IPS-NIHi7 (cell line): ENCODE data around the gene DSG3.

Experiments
- DNase-seq: peaks from one replicate; pipeline ENCODE4 v3.0.0; 2012; ENCODE audit warnings: mixed read lengths; ENCODE audit errors: extremely low spot score

DSG3 gene

DNA sequence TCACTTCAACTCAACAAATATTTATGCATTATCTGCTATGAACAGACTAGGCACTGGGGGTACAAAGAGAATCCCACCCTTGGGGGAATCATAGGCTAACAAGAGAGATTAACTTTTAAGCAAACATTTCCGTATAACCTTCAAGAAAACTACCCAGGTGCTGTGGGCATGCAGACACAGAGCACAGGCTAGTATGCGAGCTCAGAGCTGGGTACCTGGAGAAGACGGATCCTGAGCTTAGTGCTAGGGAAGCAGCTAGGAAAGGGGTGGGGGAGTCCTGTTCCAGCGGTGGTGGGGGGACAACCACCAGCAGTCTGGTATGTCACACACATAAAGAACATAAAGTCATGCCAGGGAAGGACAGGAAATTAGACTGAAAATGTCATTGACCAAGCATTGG is 17.5 kb upstream of the DSG3 start:
- no peak for DNase-seq

DNA sequence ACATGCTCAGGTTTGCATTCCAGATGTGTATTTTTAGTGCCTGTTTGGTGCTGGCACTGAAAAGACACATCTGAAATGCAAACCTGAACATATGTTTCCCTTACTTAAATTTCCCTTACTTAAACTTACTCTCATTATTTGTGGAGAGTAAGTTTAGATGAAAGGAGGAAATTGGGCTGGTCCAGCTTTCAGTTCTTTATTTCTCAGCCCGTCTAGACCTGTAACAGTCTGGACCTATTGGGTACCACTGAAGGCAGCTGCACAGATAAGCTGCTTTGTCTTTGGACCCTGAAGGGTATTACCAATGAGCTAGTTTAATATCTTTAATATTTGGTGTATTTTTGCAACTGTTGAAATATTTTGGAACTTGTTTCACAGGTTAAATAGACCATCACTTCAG is 17.0 kb upstream of the DSG3 start:
- DNase-seq = no peak

DNA sequence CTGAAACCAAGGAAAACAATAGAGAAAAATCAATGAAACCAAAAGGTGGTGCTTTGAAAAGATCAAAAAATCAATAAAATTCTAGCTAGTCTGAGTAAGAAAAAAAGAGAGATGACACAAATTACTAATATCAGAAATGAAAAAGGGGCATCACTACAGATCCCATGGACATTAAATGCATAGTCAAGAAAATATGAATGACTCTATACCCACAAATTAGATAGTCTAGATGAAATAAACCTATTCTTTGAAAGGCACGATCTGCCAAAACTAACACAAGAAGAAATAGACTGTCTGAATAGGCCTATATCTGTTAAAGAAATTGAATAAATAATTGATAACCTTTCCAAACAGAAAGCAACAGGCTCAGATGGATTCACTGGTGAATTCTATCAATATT is 15.2 kb upstream of the DSG3 start:
- DNase-seq = no peak

DNA sequence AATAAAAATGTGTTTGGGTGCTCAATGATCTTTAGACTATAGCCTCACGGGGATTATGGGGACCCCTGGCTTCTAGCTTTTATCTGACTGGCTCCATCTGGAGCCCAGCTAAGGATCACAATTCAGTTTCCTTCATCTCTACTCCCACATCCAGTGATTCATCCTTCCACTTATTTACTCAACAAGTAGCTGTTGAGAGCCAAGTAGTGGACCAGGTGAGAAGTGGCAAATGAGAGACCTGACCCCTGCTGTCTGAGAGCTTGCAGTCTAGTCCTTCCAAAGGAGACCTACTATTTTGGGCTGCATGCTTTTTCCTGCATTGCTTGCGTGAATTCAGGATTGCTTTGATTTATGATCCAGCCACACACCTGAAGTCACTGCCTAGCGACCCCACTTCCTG is 10.7 kb upstream of the DSG3 start:
- no peak for DNase-seq

DNA sequence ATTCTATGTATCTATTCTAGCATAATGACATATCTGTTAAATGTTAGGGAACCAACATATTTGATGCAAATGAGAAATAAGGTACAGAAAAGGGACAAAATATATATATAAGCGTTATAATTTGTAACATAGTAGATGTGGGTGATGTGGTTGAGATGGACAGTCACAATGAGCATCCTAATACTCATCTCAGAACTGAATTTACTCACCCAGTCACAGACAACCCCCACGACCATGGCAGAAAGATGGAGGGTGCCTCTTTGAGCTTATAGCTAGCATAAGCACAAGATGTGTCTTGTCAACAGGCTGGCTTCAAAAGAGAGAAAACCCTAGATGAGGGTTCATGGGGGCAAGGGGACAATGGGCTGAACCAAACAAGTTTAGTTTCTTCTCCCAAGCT is 9.1 kb upstream of the DSG3 start:
- no peak for DNase-seq

DNA sequence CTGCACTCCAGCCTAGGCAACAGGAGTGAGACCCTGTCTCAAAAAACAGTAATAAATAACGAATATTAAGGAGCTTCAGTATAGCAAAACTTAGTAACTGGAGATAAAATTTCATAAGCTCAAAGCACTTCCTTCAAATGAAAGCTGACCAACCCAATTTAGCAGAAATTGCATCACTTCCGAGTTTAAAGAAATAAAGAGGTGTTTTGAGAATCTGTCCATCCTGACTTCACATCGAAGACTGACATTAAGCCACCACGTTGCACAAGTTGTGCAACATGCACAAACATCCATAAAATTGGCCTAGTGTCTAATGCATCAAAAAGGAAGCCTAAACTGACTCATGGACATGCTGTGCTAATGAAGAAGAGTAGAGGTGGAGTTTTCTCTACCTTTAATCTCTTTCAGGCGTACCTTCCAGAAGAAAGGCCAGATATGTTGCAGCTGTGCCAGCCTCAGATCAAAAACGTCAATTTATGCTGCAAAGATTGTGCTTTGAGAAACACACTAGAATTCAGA is 7.7 kb upstream of the DSG3 start:
- no peak for DNase-seq

DNA sequence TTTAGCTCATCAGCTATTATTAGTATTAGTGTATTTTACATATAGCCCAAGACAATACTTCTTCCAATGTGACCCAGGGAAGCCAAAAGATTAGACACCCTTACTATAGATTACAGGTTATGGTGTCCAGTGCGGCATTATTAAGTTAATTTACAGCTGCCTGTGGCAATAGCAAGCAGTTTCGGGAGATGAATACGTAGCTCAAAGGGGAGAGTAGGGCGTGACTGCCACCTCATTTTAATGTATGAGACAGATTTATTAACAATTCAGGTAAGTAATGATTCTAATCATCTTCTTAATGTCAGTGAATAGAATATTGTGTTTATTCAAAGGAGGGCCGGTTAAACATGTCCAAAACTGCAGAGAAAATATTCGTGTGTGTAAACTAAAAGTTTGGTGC is 6.8 kb upstream of the DSG3 start:
- DNase-seq = no peak

DNA sequence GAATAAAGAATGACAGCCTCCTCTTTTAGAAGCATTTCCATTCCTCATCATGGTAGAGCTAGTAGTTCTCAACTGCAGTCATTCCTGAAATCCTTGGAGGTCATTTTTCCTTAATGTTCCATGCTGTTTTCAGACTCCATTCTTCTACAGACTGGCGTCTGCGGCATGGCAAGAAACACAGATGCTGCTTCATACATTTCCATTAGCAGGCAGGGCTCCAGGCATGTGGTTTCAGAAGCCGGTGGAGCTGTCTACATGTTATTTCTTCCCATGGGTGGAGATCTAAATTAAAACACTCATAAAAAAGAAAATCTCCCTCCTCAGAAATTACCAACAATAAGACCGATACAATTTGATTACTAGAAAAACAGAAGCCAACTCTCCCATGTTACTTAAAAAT is 6.0 kb upstream of the DSG3 start:
- DNase-seq = no peak

DNA sequence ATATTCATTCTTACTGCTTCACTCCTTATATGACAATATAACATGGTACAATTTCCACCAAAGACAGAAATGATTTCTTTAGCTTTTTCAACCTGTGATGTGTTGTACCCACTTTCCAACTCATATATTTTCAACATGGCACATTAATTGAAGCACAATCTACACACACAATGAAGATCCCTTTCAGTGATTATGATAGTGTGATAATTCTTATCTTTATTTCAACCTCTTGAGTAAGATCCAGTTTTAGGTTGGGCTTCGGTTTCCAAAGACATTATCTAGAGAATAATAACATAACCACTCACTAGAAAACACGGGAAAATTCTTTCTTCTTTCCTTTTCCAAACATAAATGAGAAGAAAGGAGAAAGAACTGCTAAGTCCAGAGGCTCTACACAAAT is 3.4 kb upstream of the DSG3 start:
- DNase-seq = no peak

DNA sequence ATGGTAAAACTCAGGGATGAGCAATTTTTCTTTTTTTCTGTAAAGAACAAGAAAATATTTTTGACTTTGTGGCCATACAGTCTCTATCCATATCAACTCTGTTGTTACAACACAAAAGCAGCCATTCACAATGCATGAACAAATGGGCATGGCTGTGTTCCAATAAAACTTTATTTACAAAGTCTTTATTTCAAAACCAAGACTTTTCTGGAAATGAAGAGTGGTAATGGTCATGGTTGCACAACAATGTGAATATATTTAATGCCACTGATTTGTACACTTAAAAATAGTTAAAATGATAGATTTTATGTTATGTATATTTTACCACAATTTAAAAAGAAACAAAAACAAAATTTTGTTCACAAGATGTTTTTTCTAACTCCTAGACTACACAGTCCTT is 1.6 kb upstream of the DSG3 start:
- DNase-seq = no peak

DNA sequence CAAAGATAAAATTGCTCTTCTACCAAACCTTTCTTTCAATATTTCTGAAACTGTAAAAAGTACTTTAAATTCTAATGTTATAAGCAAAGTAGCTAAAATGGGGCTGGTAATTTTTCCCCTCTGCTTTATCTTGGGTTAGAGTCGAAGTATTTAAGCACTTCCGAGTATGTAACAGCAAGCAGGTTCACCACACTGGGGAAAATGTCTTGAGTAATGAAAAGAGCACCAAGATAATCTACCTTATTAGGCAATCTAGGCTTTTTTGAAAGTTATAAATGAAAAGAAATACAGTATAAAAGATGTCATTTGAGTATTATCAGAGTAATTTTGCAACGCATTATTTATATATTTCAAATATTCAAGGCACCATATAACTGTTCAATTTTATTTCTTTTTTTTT is 687 bp upstream of the DSG3 start:
- DNase-seq = no peak

DNA sequence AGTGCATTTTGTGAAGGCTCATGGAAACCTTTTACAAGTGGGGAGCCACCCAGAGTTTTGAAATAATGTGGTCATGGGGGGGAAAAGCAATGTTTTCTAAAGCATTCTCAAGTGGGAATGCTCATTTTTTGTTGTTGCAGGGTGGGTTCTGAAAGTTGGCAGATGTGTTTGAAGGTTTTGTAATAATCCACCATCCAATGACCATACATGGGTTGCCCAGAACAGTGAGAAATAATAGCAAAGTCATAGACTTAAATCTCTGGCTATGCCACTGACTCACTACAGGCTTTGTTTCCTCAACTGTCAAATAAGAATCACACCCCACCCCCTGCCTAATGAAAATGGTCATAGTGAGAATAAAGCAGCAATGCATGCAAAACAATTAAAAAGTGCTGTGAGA is 2.9 kb downstream of the DSG3 start:
- no peak for DNase-seq

DNA sequence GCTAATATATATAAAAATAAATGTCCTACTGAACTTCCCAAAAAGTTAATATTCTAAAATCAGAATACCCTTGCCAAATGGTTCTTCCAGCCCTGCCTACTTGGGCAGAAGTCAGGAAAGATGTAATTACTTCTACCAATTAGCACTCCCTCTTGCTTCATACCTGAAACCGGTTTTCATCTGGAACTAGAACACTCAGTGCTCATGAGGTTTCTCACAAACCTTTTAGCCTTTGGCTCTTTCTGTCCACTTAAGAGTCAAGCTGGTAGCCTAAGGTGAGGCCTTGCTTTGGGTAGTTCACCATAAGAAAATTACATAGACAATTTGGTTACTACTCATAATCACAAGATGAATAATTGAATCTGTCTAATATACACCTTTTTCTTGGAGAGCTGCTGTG is 4.1 kb downstream of the DSG3 start:
- DNase-seq = no peak

DNA sequence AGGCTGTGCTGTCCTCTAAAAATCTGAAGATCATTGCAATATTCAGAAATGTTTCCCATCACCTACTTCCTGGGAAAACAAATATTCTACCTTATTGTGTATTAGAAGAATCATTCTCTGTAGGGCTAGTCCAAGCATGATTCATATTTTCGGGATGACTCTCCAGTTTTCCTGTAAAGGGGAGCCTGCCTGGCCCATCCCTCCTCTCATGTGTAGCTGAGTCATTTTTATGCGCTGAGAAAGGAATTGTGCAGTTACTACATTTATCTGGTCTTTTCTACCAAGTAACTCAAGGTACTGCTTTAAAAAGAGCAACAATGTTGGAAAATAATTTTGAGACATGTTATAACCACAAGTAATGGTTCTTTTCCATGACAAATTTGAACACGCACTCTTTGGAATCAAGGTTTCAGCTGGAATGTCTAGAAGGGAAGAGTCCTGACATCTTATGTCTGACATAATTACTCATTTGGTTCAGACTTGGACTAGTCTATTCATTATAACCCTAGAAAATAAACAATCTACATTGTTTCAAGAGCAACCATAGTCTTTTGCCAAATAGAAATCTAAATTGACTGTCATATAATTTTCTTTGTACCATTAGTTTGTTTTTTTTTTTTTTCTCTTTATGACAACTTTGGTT is 6.6 kb downstream of the DSG3 start:
- no peak for DNase-seq

DNA sequence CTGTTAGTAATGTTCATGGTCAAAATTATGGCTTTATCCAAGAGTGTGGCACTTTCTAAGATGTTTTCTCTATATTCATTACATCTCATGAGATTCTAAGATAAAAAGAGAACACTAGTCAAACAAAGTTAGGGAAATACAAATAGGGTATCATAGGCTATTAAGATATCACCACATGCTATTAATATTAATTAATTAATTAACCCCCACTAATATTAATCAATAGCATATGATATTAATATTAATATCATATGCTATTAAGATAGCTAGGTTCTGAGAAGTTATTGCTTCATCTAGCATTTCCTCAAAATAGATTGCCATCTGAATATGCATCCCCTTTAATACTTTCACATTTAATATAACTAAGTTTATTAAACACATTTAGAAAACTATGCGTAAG is 22.1 kb downstream of the DSG3 start:
- no peak for DNase-seq

DNA sequence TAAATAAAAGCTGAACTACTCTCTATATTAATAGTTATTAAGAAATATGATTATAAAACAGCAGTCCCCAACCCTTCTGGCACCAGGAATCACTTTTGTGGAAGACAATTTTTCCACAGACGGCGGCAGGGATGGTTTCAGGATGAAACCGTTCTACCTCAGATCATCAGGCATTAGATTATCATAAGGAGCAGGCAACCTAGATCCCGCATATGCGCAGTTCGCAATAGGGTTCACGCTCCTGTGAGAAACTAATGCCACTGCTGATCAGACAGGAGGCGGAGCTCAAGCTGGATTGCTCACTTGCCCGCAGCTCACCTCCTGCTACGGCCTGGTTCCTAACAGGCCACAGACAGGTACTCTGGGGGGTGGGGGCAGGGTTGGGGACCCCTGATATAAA is 31.1 kb downstream of the DSG3 start:
- no peak for DNase-seq

DNA sequence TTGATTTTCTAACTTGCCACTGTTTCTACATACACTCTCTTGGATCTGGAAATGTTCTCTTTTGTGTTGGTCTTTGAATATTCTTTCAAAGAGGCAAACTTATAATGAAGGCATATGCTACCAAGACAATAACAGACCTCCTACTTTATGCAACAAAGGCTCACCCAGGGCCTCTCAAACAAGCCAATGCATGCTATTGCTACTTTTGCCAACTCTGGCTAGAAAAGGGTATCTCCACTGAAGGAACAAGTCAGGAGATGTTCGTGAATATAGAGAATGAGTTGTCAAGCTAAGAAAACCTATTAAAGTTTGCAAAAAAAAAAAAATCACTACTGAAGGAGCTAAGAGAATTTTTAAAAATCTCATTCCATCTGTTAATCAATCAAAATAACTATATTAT is 34.5 kb downstream of the DSG3 start:
- DNase-seq = no peak

DNA sequence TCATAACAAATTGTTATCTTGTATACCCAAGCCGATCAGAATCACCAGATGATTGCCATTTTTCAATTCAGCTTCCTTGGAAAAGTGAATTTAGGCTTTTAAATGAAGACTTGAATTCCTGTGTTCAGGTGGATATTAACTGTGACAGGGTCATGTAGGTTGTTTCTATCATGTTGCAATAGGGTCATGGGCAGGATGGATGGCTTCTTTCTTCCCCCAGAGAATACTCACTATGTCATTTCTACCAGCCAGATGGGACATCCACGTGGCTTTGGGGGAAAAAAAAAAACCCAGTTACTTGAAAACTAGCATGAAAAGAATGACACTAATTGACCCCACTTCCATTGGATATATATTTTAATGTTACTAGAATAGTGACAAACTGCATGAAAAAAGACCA is 35.9 kb downstream of the DSG3 start:
- no peak for DNase-seq

DNA sequence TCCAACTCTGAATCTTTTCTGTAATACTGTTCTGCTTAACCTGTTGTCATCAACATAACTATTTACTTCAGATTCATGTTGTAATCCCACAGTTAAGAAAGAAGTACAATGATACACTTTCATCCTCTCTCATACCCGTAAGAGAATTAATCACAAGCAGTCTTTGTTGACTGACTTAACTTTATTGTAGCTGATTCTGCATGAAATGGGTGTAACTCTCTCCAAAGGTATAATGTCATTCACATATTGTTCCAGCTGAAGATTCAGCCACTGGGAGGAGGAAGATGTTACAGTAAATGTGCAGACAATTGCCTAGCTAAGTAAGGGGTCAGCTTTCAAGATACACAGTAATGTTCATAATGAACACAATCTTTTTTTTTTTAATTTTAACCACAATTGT is 36.9 kb downstream of the DSG3 start:
- no peak for DNase-seq

DNA sequence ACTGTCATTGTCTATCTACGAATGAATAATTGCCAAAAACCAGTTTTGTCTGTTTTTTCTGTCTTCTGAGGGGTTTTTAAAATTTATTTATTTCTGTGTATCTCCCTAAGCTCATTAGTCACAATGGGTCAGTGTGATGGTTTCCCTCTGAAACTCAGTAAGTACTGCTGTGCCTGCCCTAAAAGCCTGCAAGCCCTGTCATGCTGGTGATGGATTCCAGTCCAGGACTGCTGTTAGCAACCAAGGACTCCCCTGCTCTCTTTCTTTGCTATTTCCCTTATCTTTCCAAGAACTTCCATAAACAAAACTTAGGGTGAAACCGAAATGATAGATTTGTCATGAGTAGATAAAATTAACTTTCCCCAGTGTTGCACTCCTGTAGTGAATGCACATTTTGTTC is 38.6 kb downstream of the DSG3 start:
- peak; percentile 34 for DNase-seq

DNA sequence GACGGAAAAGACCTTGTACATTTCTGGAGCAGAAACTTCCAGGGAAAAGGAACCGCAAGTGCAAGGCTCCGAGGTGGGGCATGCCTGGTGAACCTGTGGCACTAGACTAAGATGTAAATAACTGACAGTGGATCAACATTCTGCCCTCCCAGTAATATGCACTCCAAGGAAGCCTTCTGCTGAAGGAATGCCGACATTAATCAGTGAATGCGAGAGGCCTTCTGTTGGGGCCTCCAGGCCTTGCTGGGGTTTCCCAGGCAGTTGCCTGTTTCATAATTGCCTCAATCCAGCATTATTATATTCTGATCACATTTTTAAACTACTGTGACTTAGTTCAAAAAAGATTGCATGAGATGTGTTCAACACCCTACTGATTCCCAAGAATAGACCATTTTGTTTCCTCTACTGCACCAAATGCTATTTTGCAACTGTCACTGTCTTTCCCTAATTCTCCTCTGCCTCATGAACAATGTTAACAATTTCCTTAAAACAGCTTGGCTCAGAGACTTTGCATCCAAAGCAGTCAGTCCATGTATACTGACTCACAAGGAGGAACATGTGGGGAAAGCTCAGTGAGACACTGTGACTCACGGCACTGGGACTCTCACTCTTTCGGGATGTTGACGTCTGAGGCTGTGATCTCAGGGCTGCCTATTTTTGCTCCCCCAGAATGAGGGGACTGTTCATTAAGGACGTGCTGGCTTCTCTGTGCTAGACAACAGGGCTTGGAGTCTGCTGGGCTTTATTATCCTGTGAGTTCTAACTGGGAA is 39.9 kb downstream of the DSG3 start:
- no peak for DNase-seq

DNA sequence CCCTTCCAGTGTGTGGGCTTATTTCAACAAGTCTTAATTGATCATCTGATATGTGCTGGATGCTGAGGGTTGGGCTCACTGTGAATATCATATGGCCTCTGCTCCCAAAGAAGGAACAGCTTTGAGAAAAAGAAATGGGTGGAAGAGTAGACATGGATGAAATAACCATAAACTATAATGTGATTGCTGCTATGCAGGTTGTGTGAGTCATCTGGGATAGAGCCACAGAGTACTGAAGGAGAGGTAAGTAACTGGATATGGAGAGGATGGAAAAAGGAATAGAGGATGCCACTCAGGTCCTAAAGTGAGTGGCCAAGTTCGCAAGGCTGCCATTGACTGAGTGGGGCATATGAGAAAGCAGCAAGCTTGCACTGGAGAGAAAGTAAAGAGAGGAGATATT is 41.8 kb downstream of the DSG3 start:
- DNase-seq = no peak

DNA sequence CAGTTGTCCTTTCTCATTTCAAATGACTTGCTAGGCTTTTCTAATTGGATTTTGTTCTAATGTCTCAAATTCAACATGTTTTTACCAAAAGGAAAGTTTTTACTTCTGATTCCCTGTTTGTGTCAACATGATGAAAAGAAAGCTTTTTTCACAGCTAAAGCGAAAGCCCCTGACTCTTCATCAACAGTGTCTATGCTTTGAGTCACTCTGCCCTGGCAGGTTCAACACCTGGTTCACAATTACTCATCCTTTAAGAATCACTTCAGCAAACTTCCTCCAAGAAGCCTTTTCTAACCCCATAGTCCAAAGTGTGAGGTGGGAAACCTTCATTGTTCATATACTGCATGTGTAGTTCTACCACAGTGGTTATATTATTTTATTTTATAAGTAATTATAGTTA is 42.8 kb downstream of the DSG3 start:
- no peak for DNase-seq

DNA sequence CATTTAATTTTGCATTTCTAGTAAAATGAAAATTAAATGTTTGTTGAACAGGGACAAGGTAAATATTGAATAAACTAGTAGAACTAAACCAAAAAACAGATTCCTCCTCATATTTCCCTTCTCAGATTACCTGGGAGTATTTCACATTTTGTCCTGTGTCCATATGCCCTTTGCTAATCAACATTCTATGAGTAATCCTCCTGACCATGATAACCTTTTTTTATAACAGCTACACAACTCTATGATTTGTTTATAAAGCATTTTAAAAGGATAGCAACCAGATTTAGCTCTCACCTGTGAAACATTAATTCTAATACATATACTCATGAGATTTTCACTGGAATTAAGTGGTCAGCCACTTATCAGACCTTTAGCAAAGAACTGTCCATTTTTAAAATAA is 43.3 kb downstream of the DSG3 start:
- no peak for DNase-seq
